Nephron (organoid): ENCODE data around the gene TMED3.

ENCODE experiments used
- H3K27ac Mint-ChIP-seq, 3 experiments: 2 replicates each; pipeline ENCODE4 v1.8.0; 2020; ENCODE audit warnings: mixed read lengths in 3 of 3, mild to moderate bottlenecking in 2 of 3, moderate library complexity in 1 of 3
- H3K27me3 Mint-ChIP-seq: 2 replicates; pipeline ENCODE4 v1.8.0; 2021; ENCODE audit warnings: low read depth, mild to moderate bottlenecking, moderate library complexity, mixed read lengths
- H3K36me3 Mint-ChIP-seq: 2 replicates; pipeline ENCODE4 v1.8.0; 2020; ENCODE audit warnings: low read depth, mixed read lengths
- H3K4me1 Mint-ChIP-seq: 2 replicates; pipeline ENCODE4 v1.8.0; 2020; ENCODE audit warnings: mixed read lengths
- H3K4me3 Mint-ChIP-seq, 3 experiments: 2 replicates each; pipeline ENCODE4 v1.8.0; 2020; ENCODE audit warnings: mild to moderate bottlenecking in 3 of 3, mixed read lengths in 3 of 3, moderate library complexity in 2 of 3
- H3K9me3 Mint-ChIP-seq: 2 replicates; pipeline ENCODE4 v1.8.0; 2020; ENCODE audit warnings: mixed read lengths
- CTCF ChIP-seq, 3 experiments: fragments of 200-600 bp; sonication (generic); IDR thresholded peaks; one replicate each; pipeline ENCODE4 v1.5.0; 2021; ENCODE audit warnings: antibody characterized with exemption in 3 of 3; ENCODE audit not compliant: unreplicated experiment in 3 of 3

The TMED3 gene

DNA sequence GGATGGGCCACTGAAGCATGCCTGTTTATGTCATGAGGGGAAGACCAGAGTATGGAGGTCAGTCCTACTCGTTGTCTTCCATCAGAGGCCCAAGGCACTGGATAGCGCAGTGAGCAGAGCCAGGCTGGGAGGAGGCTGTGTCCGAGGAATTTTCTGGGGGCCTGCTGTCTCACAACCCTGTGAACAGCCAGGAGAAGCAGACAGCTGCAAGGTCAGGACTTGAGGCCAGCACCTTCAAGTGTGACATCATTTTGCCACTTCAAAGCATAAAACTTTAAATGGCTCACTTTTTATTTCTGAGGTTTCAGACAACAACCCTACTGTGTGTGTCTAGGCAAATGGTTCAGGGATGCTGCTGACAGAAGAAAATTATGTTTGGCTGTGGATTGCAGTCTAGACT is 47.2 kb downstream of the TMED3 start:
- peaks cover 4% of the 10 kb centered on the region for H3K36me3 Mint-ChIP-seq
- H3K4me3 Mint-ChIP-seq, result no peak overlapping the region
- H3K9me3 Mint-ChIP-seq, result peaks cover 2% of the 10 kb centered on the region
- no peak for TF ChIP-seq CTCF (IDR thresholded peaks at IDR 0.05; ENCODE audit: unreplicated experiment in 3 of 3)
- H3K27me3 Mint-ChIP-seq, result peaks cover 5% of the 10 kb centered on the region
- H3K27ac Mint-ChIP-seq, result no peak overlapping the region
- H3K4me1 Mint-ChIP-seq, result peaks cover 16% of the 10 kb centered on the region

GRCh38 chr15:79364571-79365240 is 53.8 kb downstream of the TMED3 start:
- Mint-ChIP-seq H3K36me3 (peaks cover 4% of the 10 kb centered on the region), H3K27ac (no peak overlapping the region), H3K9me3 (peaks cover 2% of the 10 kb centered on the region), H3K4me1 (peaks cover 6% of the 10 kb centered on the region), H3K4me3 (no peak overlapping the region), H3K27me3 (no peaks in the 10 kb centered on the region)
- TF ChIP-seq CTCF (IDR thresholded peaks at IDR 0.05; ENCODE audit: unreplicated experiment in 3 of 3), result no peak

GRCh38 chr15:79365765-79366164 is 54.9 kb downstream of the TMED3 start:
- Mint-ChIP-seq H3K4me3 (no peak overlapping the region), H3K4me1 (peaks cover 12% of the 10 kb centered on the region), H3K9me3 (peaks cover 2% of the 10 kb centered on the region), H3K36me3 (peaks cover 4% of the 10 kb centered on the region), H3K27ac (no peak overlapping the region), H3K27me3 (no peaks in the 10 kb centered on the region)
- no peak for TF ChIP-seq CTCF (IDR thresholded peaks at IDR 0.05; ENCODE audit: unreplicated experiment in 3 of 3)

GRCh38 chr15:79366691-79367090 is 55.8 kb downstream of the TMED3 start:
- H3K36me3 Mint-ChIP-seq, result peaks cover 4% of the 10 kb centered on the region
- peaks cover 2% of the 10 kb centered on the region for H3K9me3 Mint-ChIP-seq
- no peak overlapping the region for H3K27ac Mint-ChIP-seq
- no peak for TF ChIP-seq CTCF (IDR thresholded peaks at IDR 0.05; ENCODE audit: unreplicated experiment in 3 of 3)
- no peak overlapping the region for H3K4me3 Mint-ChIP-seq
- no peaks in the 10 kb centered on the region for H3K27me3 Mint-ChIP-seq
- peaks cover 19% of the 10 kb centered on the region for H3K4me1 Mint-ChIP-seq

DNA sequence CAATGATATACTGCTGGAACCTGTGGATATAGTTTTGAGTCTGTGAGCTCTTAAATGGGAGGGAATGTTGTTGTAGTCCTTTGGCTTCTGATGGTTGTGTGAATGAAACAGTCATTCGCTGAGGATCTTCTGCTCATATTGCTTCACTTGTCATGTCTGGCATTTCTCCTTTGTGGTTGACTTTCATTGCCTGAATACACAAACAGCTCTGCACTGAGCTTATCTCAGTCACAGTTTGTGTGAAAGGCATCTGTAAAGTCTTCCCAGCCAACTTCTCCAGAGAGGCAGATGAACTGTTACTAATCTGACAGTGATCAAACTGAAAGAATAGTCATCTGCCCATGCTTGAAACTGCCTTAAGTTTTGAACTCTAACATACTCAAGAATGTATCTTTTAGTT is 59.8 kb downstream of the TMED3 start:
- TF ChIP-seq CTCF (IDR thresholded peaks at IDR 0.05; ENCODE audit: unreplicated experiment in 3 of 3), result no peak
- Mint-ChIP-seq H3K27me3 (no peaks in the 10 kb centered on the region), H3K4me3 (no peak overlapping the region), H3K36me3 (no peaks in the 10 kb centered on the region), H3K9me3 (no peaks in the 10 kb centered on the region), H3K27ac (peak overlapping the region in 2 of 3 experiments; percentile 67 to 92), H3K4me1 (peaks cover 56% of the 10 kb centered on the region)

- Mint-ChIP-seq H3K4me3 (peak overlapping the region in 1 of 3 experiments; percentile 19), H3K36me3 (no peaks in the 10 kb centered on the region), H3K27me3 (peaks cover under 1% of the 10 kb centered on the region), H3K9me3 (no peaks in the 10 kb centered on the region), H3K27ac (peak overlapping the region in 2 of 3 experiments; percentile 90 to 92), H3K4me1 (peaks cover 56% of the 10 kb centered on the region)
- no peak for TF ChIP-seq CTCF (IDR thresholded peaks at IDR 0.05; ENCODE audit: unreplicated experiment in 3 of 3)
These were observed 60.7 kb downstream of the TMED3 start for GRCh38 chr15:79371591-79371990.
